C4-2B (cell line): ENCODE measurements around the gene STK4.
A peak's percentile ranks its signal among the peaks of the same experiment; 100 is the strongest.

Source experiments
- H3K27ac ChIP-seq: fragments of 450-650 bp; 2 replicates; pipeline ENCODE4 v1.5.1; 2017
- ZFX ChIP-seq: fragments of 450-650 bp; IDR thresholded peaks from 2 replicates; pipeline ENCODE4 v1.6.1; 2017
- TF ChIP-seq, protein P1 (sequence below): fragments of 450-650 bp; conservative IDR thresholded peaks from 2 replicates; pipeline ENCODE4 v1.5.1; 2017; ENCODE audit warnings: mild to moderate bottlenecking

The STK4 gene

DNA sequence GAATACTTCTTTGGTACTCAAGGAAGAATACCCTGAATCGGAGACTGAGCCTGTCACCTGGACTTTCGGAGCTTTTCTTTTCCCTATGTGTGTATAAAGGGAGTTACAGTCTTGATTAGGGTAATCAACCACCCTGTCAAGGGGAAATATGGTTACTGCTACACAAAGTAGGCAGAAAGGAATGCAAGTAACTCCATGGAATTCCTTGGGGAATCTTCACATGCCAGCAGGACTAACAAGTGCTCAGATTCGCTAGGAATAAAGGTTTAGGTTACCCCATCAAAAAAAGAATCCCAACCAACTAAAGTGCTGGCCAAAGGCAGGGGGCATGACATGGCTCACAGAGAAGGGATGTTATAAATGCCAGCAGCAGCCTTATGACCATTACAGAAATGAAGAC, 124.2 kb downstream of the STK4 start:
- H3K27ac ChIP-seq = no peak overlapping the region
- TF ChIP-seq, protein P1, sequence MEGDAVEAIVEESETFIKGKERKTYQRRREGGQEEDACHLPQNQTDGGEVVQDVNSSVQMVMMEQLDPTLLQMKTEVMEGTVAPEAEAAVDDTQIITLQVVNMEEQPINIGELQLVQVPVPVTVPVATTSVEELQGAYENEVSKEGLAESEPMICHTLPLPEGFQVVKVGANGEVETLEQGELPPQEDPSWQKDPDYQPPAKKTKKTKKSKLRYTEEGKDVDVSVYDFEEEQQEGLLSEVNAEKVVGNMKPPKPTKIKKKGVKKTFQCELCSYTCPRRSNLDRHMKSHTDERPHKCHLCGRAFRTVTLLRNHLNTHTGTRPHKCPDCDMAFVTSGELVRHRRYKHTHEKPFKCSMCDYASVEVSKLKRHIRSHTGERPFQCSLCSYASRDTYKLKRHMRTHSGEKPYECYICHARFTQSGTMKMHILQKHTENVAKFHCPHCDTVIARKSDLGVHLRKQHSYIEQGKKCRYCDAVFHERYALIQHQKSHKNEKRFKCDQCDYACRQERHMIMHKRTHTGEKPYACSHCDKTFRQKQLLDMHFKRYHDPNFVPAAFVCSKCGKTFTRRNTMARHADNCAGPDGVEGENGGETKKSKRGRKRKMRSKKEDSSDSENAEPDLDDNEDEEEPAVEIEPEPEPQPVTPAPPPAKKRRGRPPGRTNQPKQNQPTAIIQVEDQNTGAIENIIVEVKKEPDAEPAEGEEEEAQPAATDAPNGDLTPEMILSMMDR = no peak
- no peak for TF ChIP-seq ZFX

DNA sequence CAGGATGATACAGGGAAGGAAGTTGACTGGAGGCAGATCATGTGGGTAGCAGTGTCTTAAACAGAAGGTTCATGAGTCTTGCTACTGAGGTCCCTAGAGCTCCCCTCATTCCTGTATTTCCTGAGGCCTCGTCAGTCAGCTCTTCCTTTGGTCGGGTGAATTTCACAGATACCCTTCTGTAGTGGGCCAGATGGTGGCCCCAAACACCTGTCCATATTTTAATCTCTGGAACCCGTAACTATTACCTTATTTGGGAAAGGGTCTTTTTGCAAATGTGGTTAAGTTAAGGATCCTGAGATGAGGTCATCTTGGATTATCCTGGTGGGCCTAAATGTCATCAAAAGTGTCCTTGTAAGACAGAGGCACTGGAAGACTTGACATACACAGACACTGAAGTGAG, 125.1 kb downstream of the STK4 start:
- no peak for TF ChIP-seq ZFX
- TF ChIP-seq, protein P1 = no peak
- no peak overlapping the region for H3K27ac ChIP-seq

DNA sequence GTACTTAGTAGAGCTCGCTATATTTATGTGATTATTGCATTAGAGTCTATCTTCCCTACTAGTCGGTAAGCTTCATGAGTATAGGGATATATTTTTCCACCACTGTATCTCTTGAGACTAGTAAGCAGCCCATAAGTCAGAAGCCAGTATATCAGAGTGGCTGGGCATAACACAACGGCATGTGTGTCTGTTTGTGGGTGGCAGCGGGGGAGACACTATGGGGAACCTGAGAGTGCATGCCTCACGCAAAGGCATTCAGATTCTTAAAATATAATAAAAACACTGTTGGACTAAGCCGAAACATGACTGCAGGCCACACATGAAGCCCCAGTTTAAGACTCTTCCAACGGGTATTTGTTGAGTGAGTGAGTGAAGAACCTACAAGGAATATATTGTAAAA, 126.6 kb downstream of the STK4 start:
- TF ChIP-seq, protein P1 = no peak
- H3K27ac ChIP-seq = no peak overlapping the region

DNA sequence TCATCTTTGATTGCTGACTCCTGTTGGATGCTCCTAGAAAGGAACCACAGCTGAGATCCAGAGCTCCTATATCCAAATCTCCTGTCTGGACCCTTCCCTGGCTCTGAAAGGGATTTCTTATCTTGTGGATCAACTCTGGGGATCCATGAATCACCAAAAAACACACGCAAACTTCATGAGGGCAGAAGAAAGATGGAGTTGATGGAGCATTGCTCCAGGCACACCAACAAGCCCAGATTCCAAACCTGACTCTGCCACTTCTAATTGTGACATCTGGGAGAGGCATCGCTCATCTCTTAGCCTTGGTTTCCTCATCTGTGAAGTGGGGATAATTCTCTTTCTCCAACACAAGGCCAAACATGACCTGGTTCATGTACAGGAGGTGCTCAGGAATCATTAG, 127.9 kb downstream of the STK4 start:
- no peak overlapping the region for H3K27ac ChIP-seq
- TF ChIP-seq, protein P1 = no peak
- no peak for TF ChIP-seq ZFX

DNA sequence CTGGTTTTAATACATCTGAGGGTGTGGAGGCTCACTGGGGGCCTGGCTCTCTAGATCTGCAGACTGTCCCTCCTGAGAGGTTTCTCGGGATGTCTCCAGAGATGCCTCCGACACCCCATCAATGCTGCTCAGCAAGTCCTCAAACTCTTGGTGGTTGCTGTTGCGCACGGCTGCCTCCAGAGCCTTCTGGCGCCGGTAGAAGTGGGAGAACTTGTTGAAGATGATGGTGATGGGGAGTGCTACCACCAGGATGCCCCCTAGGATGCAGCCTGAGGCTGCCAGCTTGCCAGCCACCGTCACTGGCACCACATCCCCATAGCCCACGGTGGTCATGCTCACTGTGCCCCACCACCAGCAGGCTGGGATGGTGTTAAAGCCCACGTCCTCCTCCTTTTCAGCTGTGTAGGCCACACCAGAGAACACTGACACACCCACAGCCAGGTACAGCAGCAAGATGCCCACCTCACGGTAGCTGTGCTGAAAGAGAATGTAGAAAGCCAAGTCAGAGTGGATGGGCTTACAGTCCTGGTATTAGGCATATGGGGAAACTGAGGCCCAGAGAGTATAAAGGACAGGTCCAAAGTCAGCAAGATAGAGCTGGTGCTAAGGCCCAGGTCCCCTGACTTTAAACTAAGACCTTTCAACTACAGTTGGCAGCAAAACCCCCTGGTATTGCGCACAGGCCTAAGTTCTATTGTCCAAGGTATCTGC, 128.7 kb downstream of the STK4 start:
- no peak overlapping the region; the same call in 1 of the 2 replicates for H3K27ac ChIP-seq
- TF ChIP-seq, protein P1 = no peak
- TF ChIP-seq ZFX = no peak

DNA sequence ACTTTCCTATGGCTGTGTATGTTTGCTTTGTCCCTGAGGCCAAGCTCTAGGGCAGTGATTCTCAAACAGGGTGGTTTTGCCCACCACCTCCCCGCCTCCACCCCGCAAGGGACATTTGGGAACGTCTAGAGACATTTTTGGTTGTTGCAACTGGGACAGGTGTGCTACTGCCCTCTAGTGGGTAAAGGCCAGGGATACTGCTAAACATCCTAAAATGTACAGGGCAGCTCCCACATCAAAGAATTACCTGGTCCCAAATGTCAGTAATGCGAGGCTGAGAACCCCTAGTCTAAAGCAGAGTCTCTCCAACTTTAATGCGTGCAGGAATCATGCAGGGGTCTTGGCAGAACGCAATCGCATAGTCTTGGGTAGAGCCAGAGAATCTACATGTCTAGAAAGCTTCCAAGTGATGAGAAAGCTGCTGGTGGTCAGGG, 129.5 kb downstream of the STK4 start:
- H3K27ac ChIP-seq = no peak overlapping the region
- TF ChIP-seq, protein P1 = peak; percentile 93
- no peak for TF ChIP-seq ZFX

DNA sequence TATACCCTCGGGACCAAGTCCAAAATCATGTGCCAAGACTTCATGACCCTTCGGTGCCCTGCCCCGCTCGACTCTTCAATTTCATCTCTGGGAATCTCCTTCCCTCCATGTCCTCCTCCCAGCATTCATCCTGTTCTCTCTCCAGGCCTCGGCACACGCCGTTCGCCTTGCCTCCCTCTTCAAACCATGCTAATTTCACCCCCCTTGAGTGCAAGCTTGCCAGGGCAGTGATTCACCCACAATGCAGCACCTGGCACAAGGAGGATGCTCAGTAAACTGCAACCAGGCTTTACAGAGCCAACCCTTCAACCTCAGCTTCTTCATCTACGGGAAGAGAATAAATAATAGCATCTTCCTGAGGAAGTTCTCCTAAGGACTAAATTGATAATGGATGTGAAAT, 130.5 kb downstream of the STK4 start:
- TF ChIP-seq, protein P1 = no peak
- no peak for TF ChIP-seq ZFX

More for the DNA sequence above, 130.5 kb downstream of the STK4 start:
- H3K27ac ChIP-seq = no peak overlapping the region
